Measurements from ENCODE around the gene ELK3. TPM values are rescaled to one million over a fixed set of nuclear protein-coding genes. Genes with fewer than 3 reads are reported as not detected.

Gene ELK3
- total and polyA plus RNA-seq, 9 of the 15 experiments (the other 6 are each of a cell fraction or from before 2014, with no cell fraction given): 1.5 to 5.5 (median 2.9) TPM

GRCh38 chr12:96250119-96250685 lies 56.0 kb downstream of the ELK3 start:
- no TSS peak for BruUV-seq (replicated peaks)
- intact Hi-C loops (cut with micrococcal nuclease) (no loop called here), in situ Hi-C loops (cut with MboI) (no loop called here)
- FAIRE-seq (no peak), ATAC-seq (no peak), DNase-seq (ENCODE audit: extremely low read depth in 1 of 4, low spot score in 3 of 4) (no peak)
- peak overlapping the region in 1 of 2 experiments; percentile 62; a peak in 1 of 4 replicates for H3K9ac ChIP-seq (ENCODE audit: insufficient read depth in 1 of 2, low read depth in 2 of 2, low read length in 2 of 2)
- no peaks in the 10 kb centered on the region for H4K20me1 ChIP-seq (replicated peaks; ENCODE audit: control insufficient read depth, insufficient read depth, low read length)
- H2AFZ ChIP-seq (ENCODE audit: low read depth, low read length): no peak overlapping the region
- H3K27ac ChIP-seq (ENCODE audit: extremely low read depth, low read depth, low read length): no peak overlapping the region
- POLR2A ChIA-PET: interaction anchor here (0.9 kb wide), 1 partner anchor 29 kb away, joined by 5 read pairs; no protein-coding TSS in a partner anchor
- 36% methylated on average over 6 of the region's 7 CpGs for WGBS (ENCODE audit: insufficient coverage, low coverage, missing lambda C conversion rate)
- H3K4me2 ChIP-seq (ENCODE audit: insufficient read depth, low read length): no peak overlapping the region
- H3K4me1 ChIP-seq (replicated peaks in 1 of 2; ENCODE audit: control insufficient read depth in 2 of 2, insufficient read depth in 2 of 2, low read length in 2 of 2): peaks cover 0 to 5% of the 10 kb centered on the region in 2 experiments; a peak in 2 of 5 replicates
- no peaks in the 10 kb centered on the region for H3K9me1 ChIP-seq (ENCODE audit: control insufficient read depth, insufficient read depth, low read length)
- H3K36me3 ChIP-seq (ENCODE audit: control insufficient read depth, insufficient read depth, low read length): 0 out of 3 replicates have a peak, but pooled peaks cover 4% of the 10 kb centered on the region
- CTCF ChIA-PET (ENCODE audit: low intra/inter-chr PET ratio): no interaction called here
- H3K79me2 ChIP-seq (ENCODE audit: control insufficient read depth, insufficient read depth, low read length): no peaks in the 10 kb centered on the region
- no peak overlapping the region for H3K4me3 ChIP-seq
- no peaks in the 10 kb centered on the region for H3K9me3 ChIP-seq (replicated peaks; ENCODE audit: control insufficient read depth, insufficient read depth, low read depth, low read length)
- no peaks in the 10 kb centered on the region; a peak in 1 of 5 replicates for H3K27me3 ChIP-seq (ENCODE audit: control insufficient read depth in 2 of 2, insufficient read depth in 2 of 2, low read length in 2 of 2)
- TF ChIP-seq ETV5 (CRISPR knock-in tag; IDR thresholded peaks at IDR 0.05; ENCODE audit: low read depth): no peak
- TF ChIP-seq SREBF1 (IDR thresholded peaks at IDR 0.05; ENCODE audit: borderline replicate concordance, low read depth, low read length): no peak
- no peak for TF ChIP-seq DPF2 (IDR thresholded peaks at IDR 0.05)
- TF ChIP-seq, protein P1, sequence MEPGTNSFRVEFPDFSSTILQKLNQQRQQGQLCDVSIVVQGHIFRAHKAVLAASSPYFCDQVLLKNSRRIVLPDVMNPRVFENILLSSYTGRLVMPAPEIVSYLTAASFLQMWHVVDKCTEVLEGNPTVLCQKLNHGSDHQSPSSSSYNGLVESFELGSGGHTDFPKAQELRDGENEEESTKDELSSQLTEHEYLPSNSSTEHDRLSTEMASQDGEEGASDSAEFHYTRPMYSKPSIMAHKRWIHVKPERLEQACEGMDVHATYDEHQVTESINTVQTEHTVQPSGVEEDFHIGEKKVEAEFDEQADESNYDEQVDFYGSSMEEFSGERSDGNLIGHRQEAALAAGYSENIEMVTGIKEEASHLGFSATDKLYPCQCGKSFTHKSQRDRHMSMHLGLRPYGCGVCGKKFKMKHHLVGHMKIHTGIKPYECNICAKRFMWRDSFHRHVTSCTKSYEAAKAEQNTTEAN (CRISPR knock-in tag; IDR thresholded peaks at IDR 0.05): no peak
- no peak for TF ChIP-seq ZNF239 (CRISPR knock-in tag; IDR thresholded peaks at IDR 0.05)
- no peak for TF ChIP-seq POLR2A (conservative IDR thresholded peaks at IDR 0.05)
- no peak for TF ChIP-seq ZBTB7A (IDR thresholded peaks at IDR 0.05; ENCODE audit: borderline replicate concordance, control insufficient read depth, low read depth, low read length)
- TF ChIP-seq, protein P2, sequence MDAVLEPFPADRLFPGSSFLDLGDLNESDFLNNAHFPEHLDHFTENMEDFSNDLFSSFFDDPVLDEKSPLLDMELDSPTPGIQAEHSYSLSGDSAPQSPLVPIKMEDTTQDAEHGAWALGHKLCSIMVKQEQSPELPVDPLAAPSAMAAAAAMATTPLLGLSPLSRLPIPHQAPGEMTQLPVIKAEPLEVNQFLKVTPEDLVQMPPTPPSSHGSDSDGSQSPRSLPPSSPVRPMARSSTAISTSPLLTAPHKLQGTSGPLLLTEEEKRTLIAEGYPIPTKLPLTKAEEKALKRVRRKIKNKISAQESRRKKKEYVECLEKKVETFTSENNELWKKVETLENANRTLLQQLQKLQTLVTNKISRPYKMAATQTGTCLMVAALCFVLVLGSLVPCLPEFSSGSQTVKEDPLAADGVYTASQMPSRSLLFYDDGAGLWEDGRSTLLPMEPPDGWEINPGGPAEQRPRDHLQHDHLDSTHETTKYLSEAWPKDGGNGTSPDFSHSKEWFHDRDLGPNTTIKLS (IDR thresholded peaks at IDR 0.05; ENCODE audit: borderline replicate concordance, low read depth): no peak
- TF ChIP-seq ZNF384 (IDR thresholded peaks at IDR 0.05; ENCODE audit: low read depth, low read length): no peak
- TF ChIP-seq NR2F6 (CRISPR knock-in tag; IDR thresholded peaks at IDR 0.05): no peak
- TF ChIP-seq, protein P3, sequence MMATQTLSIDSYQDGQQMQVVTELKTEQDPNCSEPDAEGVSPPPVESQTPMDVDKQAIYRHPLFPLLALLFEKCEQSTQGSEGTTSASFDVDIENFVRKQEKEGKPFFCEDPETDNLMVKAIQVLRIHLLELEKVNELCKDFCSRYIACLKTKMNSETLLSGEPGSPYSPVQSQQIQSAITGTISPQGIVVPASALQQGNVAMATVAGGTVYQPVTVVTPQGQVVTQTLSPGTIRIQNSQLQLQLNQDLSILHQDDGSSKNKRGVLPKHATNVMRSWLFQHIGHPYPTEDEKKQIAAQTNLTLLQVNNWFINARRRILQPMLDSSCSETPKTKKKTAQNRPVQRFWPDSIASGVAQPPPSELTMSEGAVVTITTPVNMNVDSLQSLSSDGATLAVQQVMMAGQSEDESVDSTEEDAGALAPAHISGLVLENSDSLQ (IDR thresholded peaks at IDR 0.05): no peak
- no peak for TF ChIP-seq RREB1 (CRISPR knock-in tag; IDR thresholded peaks at IDR 0.05)
